Activated naive CD8-positive, alpha-beta T cell (primary cell): Measurements from ENCODE around the gene KAT6B.

Experiments
- H3K27ac Mint-ChIP-seq: one replicate; pipeline ENCODE4 v1.8.0; 2021; ENCODE audit warnings: mixed read lengths
- H3K27me3 Mint-ChIP-seq: one replicate; pipeline ENCODE4 v1.8.0; 2021; ENCODE audit warnings: mixed read lengths
- H3K36me3 Mint-ChIP-seq: one replicate; pipeline ENCODE4 v1.8.0; 2021; ENCODE audit warnings: mixed read lengths
- H3K4me1 Mint-ChIP-seq: one replicate; pipeline ENCODE4 v1.8.0; 2021; ENCODE audit warnings: low read depth, mixed read lengths
- H3K4me3 Mint-ChIP-seq: one replicate; pipeline ENCODE4 v1.8.0; 2021; ENCODE audit warnings: mild to moderate bottlenecking, mixed read lengths
- H3K9me3 Mint-ChIP-seq: one replicate; pipeline ENCODE4 v1.8.0; 2021; ENCODE audit warnings: low read depth, mixed read lengths

KAT6B gene

DNA sequence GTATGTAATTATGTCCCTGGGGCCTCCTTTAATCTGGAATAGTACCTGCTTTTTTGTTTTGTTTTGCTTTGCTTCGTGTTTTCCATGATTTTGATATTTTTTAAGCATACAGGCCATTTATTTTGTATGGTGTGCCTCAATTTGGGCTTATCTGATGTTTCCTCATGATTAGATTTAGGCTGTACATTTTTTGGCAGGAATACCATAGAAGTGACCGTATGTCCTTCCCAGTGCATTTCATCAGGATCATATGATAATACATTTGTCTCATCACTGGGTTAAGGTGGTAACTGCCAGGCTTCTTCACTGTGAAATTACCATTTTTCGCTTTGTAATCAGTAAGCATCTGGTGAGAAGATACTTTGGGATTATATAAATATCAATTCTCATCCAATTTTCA lies 167.2 kb downstream of the KAT6B start:
- no peak overlapping the region for H3K4me3 Mint-ChIP-seq
- H3K36me3 Mint-ChIP-seq: peaks cover 7% of the 10 kb centered on the region
- H3K27ac Mint-ChIP-seq: no peak overlapping the region
- H3K4me1 Mint-ChIP-seq: peaks cover 5% of the 10 kb centered on the region
- H3K9me3 Mint-ChIP-seq: no peaks in the 10 kb centered on the region
- no peaks in the 10 kb centered on the region for H3K27me3 Mint-ChIP-seq

GRCh38 chr10:74994854-74995253 lies 168.5 kb downstream of the KAT6B start:
- H3K27ac Mint-ChIP-seq: no peak overlapping the region
- peaks cover 7% of the 10 kb centered on the region for H3K36me3 Mint-ChIP-seq
- no peaks in the 10 kb centered on the region for H3K27me3 Mint-ChIP-seq
- peaks cover 5% of the 10 kb centered on the region for H3K4me1 Mint-ChIP-seq
- no peak overlapping the region for H3K4me3 Mint-ChIP-seq
- H3K9me3 Mint-ChIP-seq: no peaks in the 10 kb centered on the region

- H3K27ac Mint-ChIP-seq: no peak overlapping the region
- H3K27me3 Mint-ChIP-seq: no peaks in the 10 kb centered on the region
- no peak overlapping the region for H3K4me3 Mint-ChIP-seq
- peaks cover 7% of the 10 kb centered on the region for H3K4me1 Mint-ChIP-seq
- peaks cover 6% of the 10 kb centered on the region for H3K36me3 Mint-ChIP-seq
- H3K9me3 Mint-ChIP-seq: no peaks in the 10 kb centered on the region
These were observed 169.4 kb downstream of the KAT6B start for GRCh38 chr10:74995806-74996205.

DNA sequence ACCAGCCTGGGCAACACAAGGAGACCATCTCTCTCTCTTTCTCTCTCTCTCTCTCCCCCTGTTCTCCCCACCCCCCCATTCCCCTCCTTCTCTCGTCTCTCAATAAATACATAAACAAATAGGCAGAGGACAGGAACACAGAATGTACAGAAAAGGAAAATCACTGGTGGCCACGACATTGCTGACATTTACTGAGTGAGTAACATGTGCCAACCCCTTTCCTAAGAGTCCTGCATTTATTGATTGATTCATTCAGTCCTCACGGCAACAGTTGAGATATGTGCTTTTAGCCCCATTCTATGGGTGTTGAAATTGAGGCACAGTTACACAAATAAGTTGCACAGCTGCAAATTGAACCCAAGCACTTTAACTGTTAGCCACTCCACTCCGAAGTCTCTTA lies 170.8 kb downstream of the KAT6B start:
- H3K4me3 Mint-ChIP-seq: no peak overlapping the region
- H3K27me3 Mint-ChIP-seq: no peaks in the 10 kb centered on the region
- no peak overlapping the region for H3K27ac Mint-ChIP-seq
- H3K4me1 Mint-ChIP-seq: peaks cover 7% of the 10 kb centered on the region
- peaks cover 5% of the 10 kb centered on the region for H3K36me3 Mint-ChIP-seq
- no peaks in the 10 kb centered on the region for H3K9me3 Mint-ChIP-seq

DNA sequence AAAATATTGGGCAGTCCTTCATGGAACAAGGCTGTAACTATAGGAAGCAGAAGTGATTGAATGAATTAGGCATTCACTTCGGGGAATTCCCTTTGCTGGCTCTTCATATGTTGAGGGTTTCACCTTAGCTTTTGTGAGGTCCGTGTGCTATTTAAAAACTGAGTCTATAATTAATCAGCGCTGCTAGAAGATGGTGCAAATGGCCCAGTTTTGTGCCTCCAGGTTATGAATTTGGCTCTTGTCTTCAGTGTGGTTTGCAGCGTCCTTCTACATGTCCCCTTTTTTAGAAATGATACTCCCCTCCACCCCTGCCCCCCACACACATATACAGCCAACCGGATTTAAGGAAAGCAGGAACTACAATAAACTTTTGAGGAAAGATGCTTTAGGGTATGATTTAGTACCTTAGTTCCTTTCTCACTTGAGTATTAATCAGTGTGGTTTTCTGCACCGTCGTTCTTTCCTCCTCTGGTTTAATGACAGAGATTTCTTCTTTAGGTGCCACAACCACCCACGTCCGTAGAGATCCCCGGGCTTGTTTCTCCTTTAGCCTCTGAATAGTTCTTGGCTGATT lies 174.4 kb downstream of the KAT6B start:
- peaks cover 7% of the 10 kb centered on the region for H3K4me1 Mint-ChIP-seq
- peaks cover 8% of the 10 kb centered on the region for H3K36me3 Mint-ChIP-seq
- H3K4me3 Mint-ChIP-seq: no peak overlapping the region
- no peaks in the 10 kb centered on the region for H3K9me3 Mint-ChIP-seq
- no peak overlapping the region for H3K27ac Mint-ChIP-seq
- no peaks in the 10 kb centered on the region for H3K27me3 Mint-ChIP-seq

DNA sequence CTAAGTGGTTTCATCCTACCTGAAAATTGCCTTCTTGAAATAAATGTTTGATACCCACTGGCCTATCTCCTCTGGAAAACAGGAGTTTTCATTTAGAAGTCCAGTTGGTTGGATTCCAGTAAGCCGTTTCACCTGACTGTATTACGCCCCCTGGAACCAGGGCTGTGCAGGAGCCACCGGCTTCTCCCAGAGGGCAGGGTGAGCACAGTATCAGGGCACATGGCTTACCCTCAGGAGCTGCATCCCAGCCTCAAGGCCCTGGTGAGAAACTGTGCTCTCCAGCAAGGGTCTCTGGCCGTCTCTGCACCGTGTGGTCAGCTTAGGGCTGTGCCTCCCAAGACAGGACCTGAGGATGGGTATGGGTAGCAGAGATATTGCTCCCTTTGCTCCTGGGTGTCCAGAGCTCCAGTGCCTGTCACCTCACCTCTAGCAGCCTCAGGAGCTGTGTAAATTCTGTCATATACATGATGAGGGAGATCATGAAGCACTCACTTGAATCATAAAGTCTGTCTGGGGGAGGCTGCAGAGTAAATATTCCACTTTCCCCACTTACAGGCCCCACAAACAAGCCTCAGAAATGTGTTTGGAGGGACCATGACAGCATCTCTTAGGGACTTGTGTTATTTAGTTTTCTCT lies 175.4 kb downstream of the KAT6B start:
- no peak overlapping the region for H3K27ac Mint-ChIP-seq
- no peaks in the 10 kb centered on the region for H3K9me3 Mint-ChIP-seq
- H3K27me3 Mint-ChIP-seq: no peaks in the 10 kb centered on the region
- no peak overlapping the region for H3K4me3 Mint-ChIP-seq
- peaks cover 7% of the 10 kb centered on the region for H3K4me1 Mint-ChIP-seq
- H3K36me3 Mint-ChIP-seq: peaks cover 8% of the 10 kb centered on the region

DNA sequence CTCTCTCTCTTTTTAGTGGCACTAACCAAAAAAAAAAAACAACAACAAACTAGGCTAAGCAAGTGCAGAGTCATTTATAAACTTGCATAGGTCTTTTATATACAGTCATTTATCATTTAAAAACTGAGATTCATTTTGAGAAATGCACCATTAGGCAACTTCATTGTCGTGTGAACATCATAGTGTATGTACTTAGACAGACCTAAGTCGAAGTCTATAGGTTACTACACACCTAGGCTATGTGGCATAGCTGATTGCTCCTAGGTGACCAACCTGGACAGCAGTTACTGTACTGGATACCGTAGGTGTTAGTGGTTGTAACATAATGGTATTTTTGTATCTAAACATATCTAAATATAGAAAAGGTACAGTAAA lies 175.9 kb downstream of the KAT6B start:
- Mint-ChIP-seq H3K36me3 (peaks cover 10% of the 10 kb centered on the region), H3K4me1 (peaks cover 12% of the 10 kb centered on the region), H3K27me3 (no peaks in the 10 kb centered on the region), H3K4me3 (no peak overlapping the region), H3K27ac (no peak overlapping the region), H3K9me3 (no peaks in the 10 kb centered on the region)

- Mint-ChIP-seq H3K36me3 (peaks cover 10% of the 10 kb centered on the region), H3K27me3 (no peaks in the 10 kb centered on the region), H3K9me3 (no peaks in the 10 kb centered on the region), H3K27ac (no peak overlapping the region), H3K4me3 (no peak overlapping the region), H3K4me1 (peaks cover 19% of the 10 kb centered on the region)
These were observed 176.7 kb downstream of the KAT6B start for GRCh38 chr10:75002967-75003594.

GRCh38 chr10:75003891-75004290 lies 177.5 kb downstream of the KAT6B start:
- Mint-ChIP-seq H3K36me3 (peaks cover 8% of the 10 kb centered on the region), H3K4me1 (peaks cover 23% of the 10 kb centered on the region), H3K27ac (no peak overlapping the region), H3K9me3 (no peaks in the 10 kb centered on the region), H3K4me3 (no peak overlapping the region), H3K27me3 (no peaks in the 10 kb centered on the region)

DNA sequence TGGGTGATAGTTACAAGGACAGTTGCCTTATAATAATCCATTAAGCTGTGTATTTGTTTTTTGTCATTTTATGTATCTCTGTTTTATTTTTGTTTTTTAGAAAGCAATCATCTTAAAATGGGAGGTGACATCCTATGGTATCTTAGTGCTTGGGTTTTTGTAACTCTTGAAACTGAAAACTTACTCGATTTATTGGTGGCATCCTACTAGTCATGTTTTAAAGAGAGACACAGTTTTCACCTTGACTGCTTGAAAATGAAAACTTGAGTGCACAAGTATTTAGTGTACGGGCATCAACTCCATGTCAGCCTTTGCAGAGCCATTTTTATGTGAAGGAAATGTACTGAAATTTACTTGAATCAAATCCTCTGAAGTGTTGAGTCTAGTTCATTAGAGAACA lies 181.2 kb downstream of the KAT6B start:
- Mint-ChIP-seq H3K4me3 (no peak overlapping the region), H3K9me3 (no peaks in the 10 kb centered on the region), H3K36me3 (peaks cover 12% of the 10 kb centered on the region), H3K4me1 (peaks cover 21% of the 10 kb centered on the region), H3K27me3 (no peaks in the 10 kb centered on the region), H3K27ac (peak overlapping the region; percentile 66)

- H3K4me1 Mint-ChIP-seq: peaks cover 34% of the 10 kb centered on the region
- H3K27ac Mint-ChIP-seq: no peak overlapping the region
- H3K9me3 Mint-ChIP-seq: no peaks in the 10 kb centered on the region
These were observed 182.6 kb downstream of the KAT6B start for GRCh38 chr10:75008952-75009351.

DNA sequence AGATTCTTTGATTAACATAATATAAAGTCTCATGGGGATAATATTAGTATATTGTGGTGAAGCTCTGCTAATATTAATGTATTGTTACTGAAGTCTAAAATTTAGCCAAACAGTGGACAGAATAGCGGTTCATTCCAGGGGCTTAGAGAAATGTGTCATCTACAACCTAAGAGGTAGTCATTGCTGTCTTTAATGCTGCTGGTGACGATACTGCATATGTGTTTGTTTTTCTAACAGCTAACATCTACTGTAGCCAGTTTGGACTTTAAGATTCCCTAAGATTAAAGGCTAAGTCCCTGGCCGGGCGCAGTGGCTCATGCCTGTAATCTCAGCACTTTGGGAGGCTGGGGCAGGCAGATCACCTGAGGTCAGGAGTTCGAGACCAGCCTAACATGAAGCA lies 183.0 kb downstream of the KAT6B start:
- no peaks in the 10 kb centered on the region for H3K9me3 Mint-ChIP-seq
- peaks cover 37% of the 10 kb centered on the region for H3K4me1 Mint-ChIP-seq
- H3K27ac Mint-ChIP-seq: no peak overlapping the region
- H3K4me3 Mint-ChIP-seq: no peak overlapping the region
- H3K36me3 Mint-ChIP-seq: peaks cover 11% of the 10 kb centered on the region
- H3K27me3 Mint-ChIP-seq: no peaks in the 10 kb centered on the region

More at GRCh38 chr10:75008952-75009351, 182.6 kb downstream of the KAT6B start:
- no peaks in the 10 kb centered on the region for H3K27me3 Mint-ChIP-seq
- H3K4me3 Mint-ChIP-seq: no peak overlapping the region
- peaks cover 15% of the 10 kb centered on the region for H3K36me3 Mint-ChIP-seq

DNA sequence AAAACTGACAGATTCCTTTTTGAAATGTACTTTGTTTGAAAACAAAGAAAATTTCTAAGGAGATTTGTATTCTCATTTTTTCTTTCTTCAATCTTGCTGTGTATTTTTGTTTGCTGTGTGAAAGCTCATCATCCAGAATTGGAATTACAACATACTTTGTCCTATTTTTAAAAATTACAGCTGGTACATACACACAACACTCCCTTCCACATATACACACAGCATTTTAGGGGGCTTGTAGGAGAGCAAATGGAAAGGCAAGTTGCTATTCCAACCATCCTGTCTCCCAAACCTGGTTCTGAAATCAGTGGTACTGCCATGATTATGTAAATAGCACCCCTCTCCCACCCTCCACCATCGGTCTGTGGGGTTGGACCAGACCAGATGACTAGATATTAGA lies 184.0 kb downstream of the KAT6B start:
- Mint-ChIP-seq H3K4me3 (no peak overlapping the region), H3K27ac (peak overlapping the region; percentile 13), H3K27me3 (no peaks in the 10 kb centered on the region), H3K9me3 (no peaks in the 10 kb centered on the region), H3K36me3 (peaks cover 11% of the 10 kb centered on the region), H3K4me1 (peaks cover 44% of the 10 kb centered on the region)

DNA sequence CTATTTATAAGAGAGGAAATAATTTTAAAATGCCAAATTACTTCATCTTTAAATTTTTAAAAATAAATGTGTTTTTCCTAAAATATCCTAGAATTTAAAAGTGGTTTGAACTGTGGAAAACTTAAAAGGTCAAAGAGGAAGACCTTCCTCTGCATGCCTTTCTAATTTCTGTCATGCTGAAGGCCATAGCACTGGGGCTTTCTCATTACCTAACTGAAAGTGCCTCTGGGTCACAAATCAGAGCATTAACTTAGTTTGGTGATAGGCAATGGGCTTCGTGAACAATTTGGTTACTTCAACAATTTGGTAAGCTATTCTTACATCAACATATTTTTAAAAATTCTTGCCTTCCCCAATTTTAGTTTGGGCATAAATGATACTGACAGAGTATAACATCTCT lies 184.8 kb downstream of the KAT6B start:
- H3K9me3 Mint-ChIP-seq: no peaks in the 10 kb centered on the region
- H3K27ac Mint-ChIP-seq: no peak overlapping the region
- peaks cover 49% of the 10 kb centered on the region for H3K4me1 Mint-ChIP-seq
- no peak overlapping the region for H3K4me3 Mint-ChIP-seq
- H3K36me3 Mint-ChIP-seq: peaks cover 14% of the 10 kb centered on the region
- no peaks in the 10 kb centered on the region for H3K27me3 Mint-ChIP-seq

GRCh38 chr10:75012471-75012870 lies 186.1 kb downstream of the KAT6B start:
- no peak overlapping the region for H3K4me3 Mint-ChIP-seq
- no peaks in the 10 kb centered on the region for H3K9me3 Mint-ChIP-seq
- H3K27ac Mint-ChIP-seq: peak overlapping the region; percentile 91
- H3K36me3 Mint-ChIP-seq: peaks cover 12% of the 10 kb centered on the region
- peaks cover 44% of the 10 kb centered on the region for H3K4me1 Mint-ChIP-seq
- H3K27me3 Mint-ChIP-seq: no peaks in the 10 kb centered on the region

DNA sequence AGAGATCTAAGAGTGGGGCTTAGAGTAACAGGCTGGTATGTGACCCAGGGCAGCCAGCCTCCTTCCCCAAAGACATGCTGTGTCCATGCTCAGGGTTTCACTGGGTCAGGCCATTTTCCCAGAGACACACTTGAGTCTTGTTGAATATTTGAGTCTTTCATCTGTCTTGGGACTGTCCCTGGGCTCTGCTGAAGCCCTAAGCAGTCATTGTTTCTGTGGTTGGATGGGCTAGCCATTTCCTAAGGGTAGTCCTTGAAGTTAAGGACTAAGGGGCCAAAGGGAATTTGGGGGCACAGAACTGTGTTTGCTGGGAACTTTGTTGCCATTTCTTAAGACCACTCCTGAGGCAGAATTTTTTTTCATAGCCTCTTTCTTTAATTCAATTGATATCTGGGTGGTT lies 186.6 kb downstream of the KAT6B start:
- Mint-ChIP-seq H3K27ac (peak overlapping the region; percentile 91), H3K27me3 (no peaks in the 10 kb centered on the region), H3K36me3 (peaks cover 12% of the 10 kb centered on the region), H3K4me1 (peaks cover 39% of the 10 kb centered on the region), H3K9me3 (no peaks in the 10 kb centered on the region), H3K4me3 (no peak overlapping the region)
